ENCODE results near the gene MACROH2A1. TPM values are rescaled to one million over a fixed set of nuclear protein-coding genes. Genes with fewer than 3 reads are reported as not detected.
A peak's percentile ranks its signal among the peaks of the same experiment; 100 is the strongest.

MACROH2A1 gene
- total RNA-seq, result 100 to 1,000 TPM; 328 to 332 TPM

- ATAC-seq, result peak; percentile 90
- no peaks in the 10 kb centered on the region for H3K9me3 Mint-ChIP-seq (ENCODE audit: insufficient read depth)
- ChIA-PET CTCF (interaction anchor here (1.3 kb wide), 1 partner anchor 26 kb away, joined by 7 read pairs; no protein-coding TSS in a partner anchor), POLR2A (interaction anchor here (1.0 to 1.6 kb wide), 3 partner anchors 8 to 25 kb away, joined by 3 to 4 read pairs (median 3); no protein-coding TSS in a partner anchor)
- H3K4me3 Mint-ChIP-seq, result peak within 1 kb of the TSS; percentile 88
- H3K36me3 Mint-ChIP-seq (ENCODE audit: low read depth), result peaks cover 23% of the 10 kb centered on the region
- peak; percentile 89 for DNase-seq
- peaks cover 13% of the 10 kb centered on the region for H3K27me3 Mint-ChIP-seq (ENCODE audit: low read depth)
- H3K4me1 Mint-ChIP-seq (ENCODE audit: low read depth), result peaks cover 48% of the 10 kb centered on the region
- peak within 1 kb of the TSS; percentile 90 for H3K27ac Mint-ChIP-seq
Measured at GRCh38 chr5:135398855-135399793, at the start of gene MACROH2A1. Gene MACROH2A1, minus strand, starts transcription at chr5:135399231. Its CDS starts 10,138 bp downstream, at chr5:135389093.

- ChIA-PET POLR2A (no interaction called here), CTCF (interaction anchor here (1.7 to 3.0 kb wide), 2 partner anchors 10 to 103 kb away, joined by 6 to 13 read pairs; no protein-coding TSS in a partner anchor)
- H3K27ac Mint-ChIP-seq, result no peak overlapping the region
- no peaks in the 10 kb centered on the region for H3K4me1 Mint-ChIP-seq (ENCODE audit: low read depth)
- no peak for DNase-seq
- no peak overlapping the region for H3K4me3 Mint-ChIP-seq
- ATAC-seq, result no peak
- no peaks in the 10 kb centered on the region for H3K36me3 Mint-ChIP-seq (ENCODE audit: low read depth)
- peaks cover 7% of the 10 kb centered on the region for H3K27me3 Mint-ChIP-seq (ENCODE audit: low read depth)
- no peaks in the 10 kb centered on the region for H3K9me3 Mint-ChIP-seq (ENCODE audit: insufficient read depth)
Measured at GRCh38 chr5:135448071-135448739, 49.2 kb upstream of the MACROH2A1 start.

- ChIA-PET CTCF (interaction anchor here (1.0 to 3.0 kb wide), 4 partner anchors 11 to 119 kb away, joined by 4 to 13 read pairs (median 8); no protein-coding TSS in a partner anchor), POLR2A (no interaction called here)
- Mint-ChIP-seq H3K27me3 (ENCODE audit: low read depth) (peaks cover 4% of the 10 kb centered on the region), H3K4me3 (no peak within 1 kb of the TSS), H3K4me1 (ENCODE audit: low read depth) (no peaks in the 10 kb centered on the region), H3K36me3 (ENCODE audit: low read depth) (no peaks in the 10 kb centered on the region), H3K9me3 (ENCODE audit: insufficient read depth) (no peaks in the 10 kb centered on the region), H3K27ac (no peak within 1 kb of the TSS)
- DNase-seq (no peak), ATAC-seq (no peak)
Measured at GRCh38 chr5:135447298-135447929, 48.4 kb upstream of the MACROH2A1 start, which contains the start of gene DCANP1. Gene DCANP1, minus strand, starts transcription at chr5:135447348. Its CDS starts 240 bp downstream, at chr5:135447108.

- H3K36me3 Mint-ChIP-seq (ENCODE audit: low read depth), result no peaks in the 10 kb centered on the region
- H3K4me3 Mint-ChIP-seq, result no peak overlapping the region
- ChIA-PET CTCF (interaction anchor here (1.0 to 3.0 kb wide), 6 partner anchors 11 to 120 kb away, joined by 3 to 13 read pairs (median 5); no protein-coding TSS in a partner anchor), POLR2A (no interaction called here)
- DNase-seq (no peak), ATAC-seq (no peak)
- no peaks in the 10 kb centered on the region for H3K9me3 Mint-ChIP-seq (ENCODE audit: insufficient read depth)
- H3K27ac Mint-ChIP-seq, result no peak overlapping the region
- peaks cover 4% of the 10 kb centered on the region for H3K27me3 Mint-ChIP-seq (ENCODE audit: low read depth)
- H3K4me1 Mint-ChIP-seq (ENCODE audit: low read depth), result no peaks in the 10 kb centered on the region
Measured at GRCh38 chr5:135446615-135447014, 47.6 kb upstream of the MACROH2A1 start.

- Mint-ChIP-seq H3K27ac (no peak overlapping the region), H3K4me3 (no peak overlapping the region), H3K9me3 (ENCODE audit: insufficient read depth) (no peaks in the 10 kb centered on the region), H3K36me3 (ENCODE audit: low read depth) (no peaks in the 10 kb centered on the region), H3K27me3 (ENCODE audit: low read depth) (peaks cover 4% of the 10 kb centered on the region), H3K4me1 (ENCODE audit: low read depth) (no peaks in the 10 kb centered on the region)
- ATAC-seq (no peak), DNase-seq (no peak)
- ChIA-PET CTCF (interaction anchor here (1.1 to 2.6 kb wide), 4 partner anchors 16 to 120 kb away, joined by 3 to 9 read pairs (median 5); no protein-coding TSS in a partner anchor), POLR2A (no interaction called here)
Measured at GRCh38 chr5:135446206-135446605, 47.2 kb upstream of the MACROH2A1 start.

GRCh38 chr5:135445306-135445985, 46.4 kb upstream of the MACROH2A1 start:
- no peaks in the 10 kb centered on the region for H3K4me1 Mint-ChIP-seq (ENCODE audit: low read depth)
- POLR2A ChIA-PET, result no interaction called here
- no peak for ATAC-seq
- no peak overlapping the region for H3K4me3 Mint-ChIP-seq
- no peaks in the 10 kb centered on the region for H3K9me3 Mint-ChIP-seq (ENCODE audit: insufficient read depth)
- no peaks in the 10 kb centered on the region for H3K36me3 Mint-ChIP-seq (ENCODE audit: low read depth)
- CTCF ChIA-PET, result interaction anchor here (1.1 to 2.6 kb wide), 3 partner anchors 17 to 121 kb away, joined by 3 to 9 read pairs (median 4); no protein-coding TSS in a partner anchor
- no peak for DNase-seq
- H3K27ac Mint-ChIP-seq, result no peak overlapping the region
- peaks cover 2% of the 10 kb centered on the region for H3K27me3 Mint-ChIP-seq (ENCODE audit: low read depth)

GRCh38 chr5:135444881-135445280, 45.9 kb upstream of the MACROH2A1 start:
- Mint-ChIP-seq H3K9me3 (ENCODE audit: insufficient read depth) (no peaks in the 10 kb centered on the region), H3K4me1 (ENCODE audit: low read depth) (no peaks in the 10 kb centered on the region), H3K27ac (no peak overlapping the region), H3K27me3 (ENCODE audit: low read depth) (peaks cover 2% of the 10 kb centered on the region), H3K4me3 (no peak overlapping the region), H3K36me3 (ENCODE audit: low read depth) (no peaks in the 10 kb centered on the region)
- no peak for DNase-seq
- ATAC-seq, result no peak
- CTCF ChIA-PET, result no interaction called here
- POLR2A ChIA-PET, result no interaction called here

- H3K27me3 Mint-ChIP-seq (ENCODE audit: low read depth), result peaks cover 2% of the 10 kb centered on the region
- H3K4me3 Mint-ChIP-seq, result no peak overlapping the region
- H3K36me3 Mint-ChIP-seq (ENCODE audit: low read depth), result no peaks in the 10 kb centered on the region
- no peaks in the 10 kb centered on the region for H3K4me1 Mint-ChIP-seq (ENCODE audit: low read depth)
- DNase-seq (no peak), ATAC-seq (no peak)
- H3K27ac Mint-ChIP-seq, result no peak overlapping the region
- ChIA-PET CTCF (interaction anchor here (1.0 kb wide), 1 partner anchor 19 kb away, joined by 3 read pairs; no protein-coding TSS in a partner anchor), POLR2A (no interaction called here)
- H3K9me3 Mint-ChIP-seq (ENCODE audit: insufficient read depth), result no peaks in the 10 kb centered on the region
Measured at GRCh38 chr5:135444360-135444759, 45.3 kb upstream of the MACROH2A1 start.

- no peak for DNase-seq
- no peaks in the 10 kb centered on the region for H3K9me3 Mint-ChIP-seq (ENCODE audit: insufficient read depth)
- no peaks in the 10 kb centered on the region for H3K36me3 Mint-ChIP-seq (ENCODE audit: low read depth)
- ATAC-seq, result no peak
- CTCF ChIA-PET, result interaction anchor here (1.0 kb wide), 1 partner anchor 18 kb away, joined by 3 read pairs; no protein-coding TSS in a partner anchor
- peaks cover 5% of the 10 kb centered on the region for H3K27me3 Mint-ChIP-seq (ENCODE audit: low read depth)
- H3K4me3 Mint-ChIP-seq, result no peak overlapping the region
- POLR2A ChIA-PET, result no interaction called here
- no peak overlapping the region for H3K27ac Mint-ChIP-seq
- H3K4me1 Mint-ChIP-seq (ENCODE audit: low read depth), result no peaks in the 10 kb centered on the region
Measured at GRCh38 chr5:135443161-135443960, 44.3 kb upstream of the MACROH2A1 start.

GRCh38 chr5:135442431-135443160, 43.6 kb upstream of the MACROH2A1 start:
- H3K4me1 Mint-ChIP-seq (ENCODE audit: low read depth), result no peaks in the 10 kb centered on the region
- no peaks in the 10 kb centered on the region for H3K9me3 Mint-ChIP-seq (ENCODE audit: insufficient read depth)
- H3K27ac Mint-ChIP-seq, result no peak overlapping the region
- ATAC-seq, result no peak
- DNase-seq, result no peak
- H3K27me3 Mint-ChIP-seq (ENCODE audit: low read depth), result peaks cover 6% of the 10 kb centered on the region
- ChIA-PET POLR2A (no interaction called here), CTCF (interaction anchor here (1.0 kb wide), 1 partner anchor 124 kb away, joined by 3 read pairs; no protein-coding TSS in a partner anchor)
- no peak overlapping the region for H3K4me3 Mint-ChIP-seq
- H3K36me3 Mint-ChIP-seq (ENCODE audit: low read depth), result no peaks in the 10 kb centered on the region

Measured in activated CD8-positive, alpha-beta T cell treated with anti-CD3 and anti-CD28 coated beads, Interleukin-2, amount 10 ng/mL, durations not matched to agents 7 days and 5 days (primary cell).